ENCODE results near the gene HOXC10.

The HOXC10 gene

GRCh38 chr12:53950437-53950773 is 34.5 kb upstream of the HOXC10 start:
- H3K36me3 ChIP-seq (ENCODE audit: control insufficient read depth, insufficient read depth, low read length): no peaks in the 10 kb centered on the region
- peaks cover 7% of the 10 kb centered on the region for H3K27me3 ChIP-seq (replicated peaks; ENCODE audit: control insufficient read depth, insufficient read depth, low read length)
- no peak overlapping the region for H3K4me3 ChIP-seq (replicated peaks; ENCODE audit: low read depth, low read length)
- TF ChIP-seq CTCF (IDR thresholded peaks at IDR 0.05; ENCODE audit: insufficient read depth, low read length, poor library complexity, severe bottlenecking): no peak
- no peak for DNase-seq (ENCODE audit: extremely low read depth, insufficient read length)

- DNase-seq (ENCODE audit: extremely low read depth, insufficient read length): no peak
- H3K36me3 ChIP-seq (ENCODE audit: control insufficient read depth, insufficient read depth, low read length): no peaks in the 10 kb centered on the region
- H3K27me3 ChIP-seq (replicated peaks; ENCODE audit: control insufficient read depth, insufficient read depth, low read length): peaks cover 5% of the 10 kb centered on the region
- TF ChIP-seq CTCF (IDR thresholded peaks at IDR 0.05; ENCODE audit: insufficient read depth, low read length, poor library complexity, severe bottlenecking): no peak
- H3K4me3 ChIP-seq (replicated peaks; ENCODE audit: low read depth, low read length): no peak overlapping the region
These were observed 34.0 kb upstream of the HOXC10 start for GRCh38 chr12:53950789-53951576.

GRCh38 chr12:53951577-53952334 is 33.2 kb upstream of the HOXC10 start:
- no peak for DNase-seq (ENCODE audit: extremely low read depth, insufficient read length)
- TF ChIP-seq CTCF (IDR thresholded peaks at IDR 0.05; ENCODE audit: insufficient read depth, low read length, poor library complexity, severe bottlenecking): no peak
- Histone ChIP-seq H3K27me3 (replicated peaks; ENCODE audit: control insufficient read depth, insufficient read depth, low read length) (peaks cover 5% of the 10 kb centered on the region), H3K4me3 (replicated peaks; ENCODE audit: low read depth, low read length) (no peak overlapping the region), H3K36me3 (ENCODE audit: control insufficient read depth, insufficient read depth, low read length) (no peaks in the 10 kb centered on the region)

GRCh38 chr12:53952335-53952694 is 32.6 kb upstream of the HOXC10 start:
- no peak for DNase-seq (ENCODE audit: extremely low read depth, insufficient read length)
- H3K27me3 ChIP-seq (replicated peaks; ENCODE audit: control insufficient read depth, insufficient read depth, low read length): peaks cover 5% of the 10 kb centered on the region
- no peak overlapping the region for H3K4me3 ChIP-seq (replicated peaks; ENCODE audit: low read depth, low read length)
- H3K36me3 ChIP-seq (ENCODE audit: control insufficient read depth, insufficient read depth, low read length): no peaks in the 10 kb centered on the region
- TF ChIP-seq CTCF (IDR thresholded peaks at IDR 0.05; ENCODE audit: insufficient read depth, low read length, poor library complexity, severe bottlenecking): no peak

GRCh38 chr12:53952871-53953734 is 31.8 kb upstream of the HOXC10 start:
- peaks cover 5% of the 10 kb centered on the region for H3K27me3 ChIP-seq (replicated peaks; ENCODE audit: control insufficient read depth, insufficient read depth, low read length)
- TF ChIP-seq CTCF (IDR thresholded peaks at IDR 0.05; ENCODE audit: insufficient read depth, low read length, poor library complexity, severe bottlenecking): no peak
- H3K36me3 ChIP-seq (ENCODE audit: control insufficient read depth, insufficient read depth, low read length): no peaks in the 10 kb centered on the region
- H3K4me3 ChIP-seq (replicated peaks; ENCODE audit: low read depth, low read length): no peak overlapping the region
- no peak for DNase-seq (ENCODE audit: extremely low read depth, insufficient read length)
